DOHH2 (cell line): ENCODE measurements around the gene ACTN1.
A peak's percentile ranks its signal among the peaks of the same experiment; 100 is the strongest.

Experiments
- H3F3A ChIP-seq: fragments of 200-600 bp; sonication (generic), shearing (Covaris generic); 2 replicates; pipeline ENCODE4 v1.6.0; 2016; ENCODE audit warnings: antibody characterized with exemption, mild to moderate bottlenecking; ENCODE audit not compliant: control insufficient read depth, insufficient read depth
- H3K27ac ChIP-seq: fragments of 200-600 bp; sonication (generic); 2 replicates; pipeline ENCODE4 v1.5.1; 2014; ENCODE audit warnings: low read depth, mild to moderate bottlenecking, low read length, moderate library complexity
- H3K27me3 ChIP-seq: fragments of 200-600 bp; sonication (generic); 2 replicates; pipeline ENCODE4 v1.6.1; 2014; ENCODE audit warnings: mild to moderate bottlenecking, low read length, mixed read lengths; ENCODE audit not compliant: control insufficient read depth
- H3K36me3 ChIP-seq: fragments of 200-600 bp; sonication (generic); 2 replicates; pipeline ENCODE4 v1.6.1; 2014; ENCODE audit warnings: mild to moderate bottlenecking, low read length, moderate library complexity, mixed read lengths; ENCODE audit not compliant: control insufficient read depth
- H3K4me1 ChIP-seq: fragments of 200-600 bp; sonication (generic); 2 replicates; pipeline ENCODE4 v1.6.1; 2014; ENCODE audit warnings: mild to moderate bottlenecking, low read length, mixed read lengths; ENCODE audit not compliant: control insufficient read depth
- H3K4me2 ChIP-seq: fragments of 200-600 bp; sonication (generic); 2 replicates; pipeline ENCODE4 v1.6.0; 2014; ENCODE audit warnings: mild to moderate bottlenecking, low read length, moderate library complexity
- H3K4me3 ChIP-seq: fragments of 200-600 bp; sonication (generic); 2 replicates; pipeline ENCODE4 v1.5.1; 2014; ENCODE audit warnings: mild to moderate bottlenecking, low read length, mixed read lengths
- H3K79me2 ChIP-seq: fragments of 200-600 bp; sonication (generic); 2 replicates; pipeline ENCODE4 v1.6.1; 2014; ENCODE audit warnings: mild to moderate bottlenecking, low read length, mixed read lengths; ENCODE audit not compliant: control insufficient read depth
- H3K9me2 ChIP-seq: fragments of 200-600 bp; sonication (generic); replicated peaks from 2 replicates; pipeline ENCODE4 v1.6.1; 2014; ENCODE audit warnings: mild to moderate bottlenecking, low read length, mixed read lengths; ENCODE audit not compliant: control insufficient read depth
- H3K9me3 ChIP-seq: fragments of 200-600 bp; sonication (generic); 2 replicates; pipeline ENCODE4 v1.6.1; 2014; ENCODE audit warnings: antibody characterized with exemption, low read length, mixed read lengths; ENCODE audit not compliant: control insufficient read depth, insufficient read depth
- H4K20me1 ChIP-seq: fragments of 200-600 bp; sonication (generic); 2 replicates; pipeline ENCODE4 v1.6.0; 2014; ENCODE audit warnings: low read depth, mild to moderate bottlenecking, antibody characterized with exemption, low read length, moderate library complexity; ENCODE audit not compliant: control insufficient read depth, insufficient read depth
- CTCF ChIP-seq: fragments of 200-600 bp; sonication (generic); IDR thresholded peaks from one replicate; pipeline ENCODE4 v1.5.1; 2014; ENCODE audit warnings: antibody characterized with exemption, mild to moderate bottlenecking, low read depth, low read length; ENCODE audit not compliant: poor library complexity, severe bottlenecking
- EZH2phosphoT487 ChIP-seq: fragments of 200-600 bp; sonication (generic); IDR thresholded peaks from 2 replicates; pipeline ENCODE4 v1.6.1; 2017; ENCODE audit warnings: borderline replicate concordance, mild to moderate bottlenecking, antibody characterized with exemption, low read length, moderate library complexity, mixed read lengths

Gene ACTN1

DNA sequence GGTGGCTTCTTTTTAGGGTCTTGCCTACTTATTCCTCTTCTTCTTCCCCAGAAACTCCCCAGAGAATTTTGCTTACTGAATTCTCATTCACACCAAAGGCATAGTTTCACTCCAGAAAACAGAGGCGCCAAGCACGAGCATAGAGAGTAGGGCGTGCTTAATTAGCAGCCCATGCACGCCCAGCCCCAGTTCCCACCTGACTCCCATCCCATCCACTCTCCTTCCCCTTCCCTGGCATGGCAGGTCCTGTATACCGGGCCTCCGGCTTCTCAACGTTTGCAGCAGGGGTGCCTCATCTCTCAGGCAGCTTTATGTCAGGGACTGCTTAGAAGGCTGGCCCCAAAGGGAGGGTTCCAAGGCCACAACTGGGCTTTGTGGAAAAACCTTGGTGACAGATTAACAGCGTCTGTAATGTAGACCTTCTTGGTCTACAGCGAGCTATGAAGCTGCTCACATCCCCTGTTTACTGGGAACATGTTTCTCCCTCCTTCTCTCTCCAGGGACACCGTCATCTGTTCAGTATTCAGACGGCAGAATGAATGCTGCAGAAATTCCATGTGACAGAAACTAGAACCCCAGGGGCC is 62.7 kb downstream of the ACTN1 start:
- Histone ChIP-seq H3K27ac (no peak overlapping the region), H3K4me2 (no peak overlapping the region), H3K9me2 (no peaks in the 10 kb centered on the region), H3K27me3 (peaks cover 18% of the 10 kb centered on the region), H4K20me1 (no peaks in the 10 kb centered on the region), H3K36me3 (no peaks in the 10 kb centered on the region), H3K79me2 (no peaks in the 10 kb centered on the region), H3K9me3 (no peaks in the 10 kb centered on the region; the same call in 1 of the 2 replicates), H3K4me1 (no peaks in the 10 kb centered on the region), H3K4me3 (no peak overlapping the region), H3F3A (no peaks in the 10 kb centered on the region)
- TF ChIP-seq EZH2phosphoT487 (no peak), CTCF (no peak)

DNA sequence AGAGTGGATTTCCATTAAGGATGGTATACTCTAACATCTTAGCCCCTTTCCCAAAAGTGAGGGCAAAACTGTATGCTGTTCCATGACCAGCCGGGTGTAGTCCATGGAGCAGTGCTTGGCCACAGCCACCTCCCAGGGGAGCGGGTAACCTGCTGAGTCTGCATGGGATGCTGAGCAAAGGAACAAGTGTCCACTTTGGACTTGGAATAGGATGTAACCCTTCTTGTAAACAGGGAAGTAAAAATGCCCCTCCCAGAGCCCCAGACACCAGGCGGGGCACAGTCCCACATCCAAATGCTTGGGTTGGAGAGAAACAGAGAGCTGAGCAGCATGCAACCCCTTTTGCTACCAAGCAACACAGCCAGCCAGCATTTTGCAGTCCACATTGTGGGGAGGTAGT is 65.6 kb downstream of the ACTN1 start:
- no peaks in the 10 kb centered on the region for H4K20me1 ChIP-seq
- no peaks in the 10 kb centered on the region for H3K36me3 ChIP-seq
- H3K27me3 ChIP-seq = peaks cover 20% of the 10 kb centered on the region
- no peaks in the 10 kb centered on the region for H3K79me2 ChIP-seq
- H3K4me2 ChIP-seq = no peak overlapping the region
- H3K4me3 ChIP-seq = no peak overlapping the region
- no peak for TF ChIP-seq CTCF
- TF ChIP-seq EZH2phosphoT487 = no peak
- H3K9me2 ChIP-seq = no peaks in the 10 kb centered on the region
- H3F3A ChIP-seq = no peaks in the 10 kb centered on the region
- no peak overlapping the region for H3K27ac ChIP-seq
- no peaks in the 10 kb centered on the region for H3K4me1 ChIP-seq
- no peaks in the 10 kb centered on the region; the same call in 1 of the 2 replicates for H3K9me3 ChIP-seq

- TF ChIP-seq CTCF = peak; percentile 98
- TF ChIP-seq EZH2phosphoT487 = no peak
- H3K27ac ChIP-seq = no peak overlapping the region
- H3K4me2 ChIP-seq = no peak overlapping the region
- peaks cover 16% of the 10 kb centered on the region for H3K27me3 ChIP-seq
- H3K9me3 ChIP-seq = no peaks in the 10 kb centered on the region; the same call in 1 of the 2 replicates
- H3K79me2 ChIP-seq = no peaks in the 10 kb centered on the region
- H3K36me3 ChIP-seq = no peaks in the 10 kb centered on the region
- no peaks in the 10 kb centered on the region for H3K4me1 ChIP-seq
- no peaks in the 10 kb centered on the region for H3F3A ChIP-seq
- no peaks in the 10 kb centered on the region for H3K9me2 ChIP-seq
- no peaks in the 10 kb centered on the region for H4K20me1 ChIP-seq
- no peak overlapping the region for H3K4me3 ChIP-seq
Observed at GRCh38 chr14:68911594-68912227, 67.4 kb downstream of the ACTN1 start.
